ENCODE results near the gene RASL10B.

The RASL10B gene

GRCh38 chr17:35725802-35726126, 5.7 kb upstream of the RASL10B start:
- H3K36me3 ChIP-seq (replicated peaks; ENCODE audit: low read depth, low read length) = peaks cover 17% of the 10 kb centered on the region
- no peaks in the 10 kb centered on the region for H3K79me2 ChIP-seq (ENCODE audit: low read length)
- H3K4me3 ChIP-seq (ENCODE audit: low read length) = no peak overlapping the region
- TF ChIP-seq, protein P1, sequence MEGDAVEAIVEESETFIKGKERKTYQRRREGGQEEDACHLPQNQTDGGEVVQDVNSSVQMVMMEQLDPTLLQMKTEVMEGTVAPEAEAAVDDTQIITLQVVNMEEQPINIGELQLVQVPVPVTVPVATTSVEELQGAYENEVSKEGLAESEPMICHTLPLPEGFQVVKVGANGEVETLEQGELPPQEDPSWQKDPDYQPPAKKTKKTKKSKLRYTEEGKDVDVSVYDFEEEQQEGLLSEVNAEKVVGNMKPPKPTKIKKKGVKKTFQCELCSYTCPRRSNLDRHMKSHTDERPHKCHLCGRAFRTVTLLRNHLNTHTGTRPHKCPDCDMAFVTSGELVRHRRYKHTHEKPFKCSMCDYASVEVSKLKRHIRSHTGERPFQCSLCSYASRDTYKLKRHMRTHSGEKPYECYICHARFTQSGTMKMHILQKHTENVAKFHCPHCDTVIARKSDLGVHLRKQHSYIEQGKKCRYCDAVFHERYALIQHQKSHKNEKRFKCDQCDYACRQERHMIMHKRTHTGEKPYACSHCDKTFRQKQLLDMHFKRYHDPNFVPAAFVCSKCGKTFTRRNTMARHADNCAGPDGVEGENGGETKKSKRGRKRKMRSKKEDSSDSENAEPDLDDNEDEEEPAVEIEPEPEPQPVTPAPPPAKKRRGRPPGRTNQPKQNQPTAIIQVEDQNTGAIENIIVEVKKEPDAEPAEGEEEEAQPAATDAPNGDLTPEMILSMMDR (IDR thresholded peaks at IDR 0.05; ENCODE audit: low read depth, low read length) = no peak
- TF ChIP-seq EZH2phosphoT487 (IDR thresholded peaks at IDR 0.05; ENCODE audit: low read depth) = no peak
- no peak overlapping the region for H3K9ac ChIP-seq (ENCODE audit: low read length)
- no peaks in the 10 kb centered on the region for H3K9me3 ChIP-seq (ENCODE audit: insufficient read depth, low read length)
- H4K20me1 ChIP-seq (ENCODE audit: insufficient read depth, low read length) = no peaks in the 10 kb centered on the region
- no peak overlapping the region for H2AFZ ChIP-seq (ENCODE audit: low read depth, low read length)
- H3K27me3 ChIP-seq (ENCODE audit: low read depth, low read length) = no peaks in the 10 kb centered on the region
- peaks cover 3% of the 10 kb centered on the region for H3K4me1 ChIP-seq (ENCODE audit: low read length)
- H3K27ac ChIP-seq (ENCODE audit: low read length) = no peak overlapping the region
- H3K4me2 ChIP-seq (ENCODE audit: low read length) = no peak overlapping the region

- H3K79me2 ChIP-seq (ENCODE audit: low read length) = no peaks in the 10 kb centered on the region
- no peaks in the 10 kb centered on the region for H4K20me1 ChIP-seq (ENCODE audit: insufficient read depth, low read length)
- H2AFZ ChIP-seq (ENCODE audit: low read depth, low read length) = no peak overlapping the region
- H3K9me3 ChIP-seq (ENCODE audit: insufficient read depth, low read length) = no peaks in the 10 kb centered on the region
- no peaks in the 10 kb centered on the region for H3K27me3 ChIP-seq (ENCODE audit: low read depth, low read length)
- TF ChIP-seq EZH2phosphoT487 (IDR thresholded peaks at IDR 0.05; ENCODE audit: low read depth) = no peak
- TF ChIP-seq, protein P1 (IDR thresholded peaks at IDR 0.05; ENCODE audit: low read depth, low read length) = no peak
- H3K4me1 ChIP-seq (ENCODE audit: low read length) = peaks cover 8% of the 10 kb centered on the region
- no peak overlapping the region for H3K9ac ChIP-seq (ENCODE audit: low read length)
- no peak overlapping the region for H3K4me2 ChIP-seq (ENCODE audit: low read length)
- H3K27ac ChIP-seq (ENCODE audit: low read length) = no peak overlapping the region
- peaks cover 17% of the 10 kb centered on the region for H3K36me3 ChIP-seq (replicated peaks; ENCODE audit: low read depth, low read length)
- H3K4me3 ChIP-seq (ENCODE audit: low read length) = no peak overlapping the region
Observed at GRCh38 chr17:35726127-35726952, 5.1 kb upstream of the RASL10B start.

DNA sequence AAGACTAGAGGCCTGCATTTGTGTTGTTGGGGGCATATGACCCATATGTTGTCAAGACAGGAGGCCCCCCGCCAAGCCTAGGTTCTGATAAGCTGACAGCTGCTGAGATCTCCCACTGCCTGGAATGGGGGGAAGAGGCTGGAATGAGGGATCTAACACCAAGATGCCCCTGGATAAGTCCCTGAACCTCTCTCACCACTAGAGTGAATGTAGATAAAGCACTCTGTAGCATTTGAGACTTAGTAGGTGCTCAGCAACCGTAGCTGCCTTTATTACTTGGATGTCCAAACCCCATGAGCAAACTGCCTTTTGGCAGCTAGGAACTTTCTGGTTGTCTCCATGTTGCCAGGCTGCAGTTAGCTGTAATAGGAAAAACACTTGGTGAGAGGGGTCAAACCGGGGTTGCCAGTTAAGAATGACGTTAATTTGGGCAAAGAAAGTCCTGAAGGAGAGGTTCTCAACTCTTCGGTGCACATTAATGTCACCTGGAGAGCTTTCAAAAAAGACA, 4.4 kb upstream of the RASL10B start:
- Histone ChIP-seq H4K20me1 (ENCODE audit: insufficient read depth, low read length) (no peaks in the 10 kb centered on the region), H3K36me3 (replicated peaks; ENCODE audit: low read depth, low read length) (peaks cover 15% of the 10 kb centered on the region), H3K79me2 (ENCODE audit: low read length) (peaks cover under 1% of the 10 kb centered on the region), H3K4me3 (ENCODE audit: low read length) (no peak overlapping the region), H3K9ac (ENCODE audit: low read length) (no peak overlapping the region), H3K9me3 (ENCODE audit: insufficient read depth, low read length) (no peaks in the 10 kb centered on the region), H3K27me3 (ENCODE audit: low read depth, low read length) (no peaks in the 10 kb centered on the region), H3K4me2 (ENCODE audit: low read length) (no peak overlapping the region), H2AFZ (ENCODE audit: low read depth, low read length) (no peak overlapping the region), H3K27ac (ENCODE audit: low read length) (no peak overlapping the region), H3K4me1 (ENCODE audit: low read length) (peaks cover 8% of the 10 kb centered on the region)
- no peak for TF ChIP-seq EZH2phosphoT487 (IDR thresholded peaks at IDR 0.05; ENCODE audit: low read depth)
- TF ChIP-seq, protein P1 (IDR thresholded peaks at IDR 0.05; ENCODE audit: low read depth, low read length) = no peak

GRCh38 chr17:35727635-35728034, 3.8 kb upstream of the RASL10B start:
- no peak overlapping the region for H2AFZ ChIP-seq (ENCODE audit: low read depth, low read length)
- H3K9me3 ChIP-seq (ENCODE audit: insufficient read depth, low read length) = no peaks in the 10 kb centered on the region
- no peak for TF ChIP-seq EZH2phosphoT487 (IDR thresholded peaks at IDR 0.05; ENCODE audit: low read depth)
- TF ChIP-seq, protein P1 (IDR thresholded peaks at IDR 0.05; ENCODE audit: low read depth, low read length) = no peak
- H3K27ac ChIP-seq (ENCODE audit: low read length) = no peak overlapping the region
- H3K4me3 ChIP-seq (ENCODE audit: low read length) = no peak overlapping the region
- H3K9ac ChIP-seq (ENCODE audit: low read length) = no peak overlapping the region
- H3K79me2 ChIP-seq (ENCODE audit: low read length) = peaks cover 7% of the 10 kb centered on the region
- no peak overlapping the region for H3K4me2 ChIP-seq (ENCODE audit: low read length)
- no peaks in the 10 kb centered on the region for H3K27me3 ChIP-seq (ENCODE audit: low read depth, low read length)
- H3K4me1 ChIP-seq (ENCODE audit: low read length) = peaks cover 13% of the 10 kb centered on the region
- H4K20me1 ChIP-seq (ENCODE audit: insufficient read depth, low read length) = no peaks in the 10 kb centered on the region
- H3K36me3 ChIP-seq (replicated peaks; ENCODE audit: low read depth, low read length) = peaks cover 15% of the 10 kb centered on the region

Data from OCI-LY3 (cell line).